ENCODE results near the gene SSPN. TPM values are rescaled to one million over a fixed set of nuclear protein-coding genes. Genes with fewer than 3 reads are reported as not detected.

SSPN gene
- polyA plus RNA-seq, 1 donor, result 13.0 TPM

DNA sequence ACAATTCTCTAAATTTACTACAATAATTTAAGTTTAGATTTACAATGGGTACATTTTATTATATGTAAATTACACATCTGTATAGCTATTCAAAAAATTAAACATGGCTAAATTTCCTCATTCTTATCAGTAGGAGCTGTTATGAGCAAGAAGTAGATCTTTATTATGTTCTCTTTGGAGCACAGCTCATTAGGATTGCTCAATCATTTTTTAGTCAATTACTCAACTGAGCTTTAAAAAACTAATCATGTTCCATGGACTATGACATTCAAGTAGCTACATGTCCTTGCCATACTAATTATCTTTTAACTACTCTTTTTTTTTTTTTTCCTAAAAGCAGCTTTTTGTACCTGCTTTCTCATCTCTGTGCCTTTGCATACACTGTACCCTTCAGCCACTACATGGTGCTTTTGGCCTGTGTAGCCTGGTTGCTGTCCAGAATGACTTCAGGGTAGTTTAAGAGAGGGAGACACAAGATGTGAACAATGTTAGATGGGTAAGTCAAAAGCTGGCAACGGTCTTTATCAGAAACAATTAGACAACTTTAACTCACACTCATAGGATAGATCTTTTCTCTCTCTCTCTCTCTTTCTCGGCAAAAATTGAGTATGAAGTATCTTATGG, 69.0 kb downstream of the SSPN start:
- no peak for DNase-seq

DNA sequence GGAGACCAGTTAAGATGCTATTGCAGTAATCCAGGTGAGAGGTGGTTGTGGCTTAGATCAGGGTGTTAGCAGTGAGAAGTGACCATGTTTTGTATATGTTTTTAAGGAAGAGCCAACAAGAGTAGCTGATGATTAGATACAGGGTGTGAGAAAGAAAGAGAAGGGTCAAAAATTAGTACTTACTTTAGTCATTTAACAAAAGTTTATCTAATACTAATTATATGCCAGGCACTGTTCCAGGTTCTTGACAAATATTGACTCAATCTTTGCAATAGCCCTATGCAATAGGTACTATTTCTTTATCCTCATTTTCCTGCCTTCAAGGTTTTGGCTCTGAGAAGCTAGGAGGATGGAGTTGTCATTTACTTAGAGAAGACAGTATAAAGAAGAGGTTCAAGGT, 70.2 kb downstream of the SSPN start:
- no peak for DNase-seq

DNA sequence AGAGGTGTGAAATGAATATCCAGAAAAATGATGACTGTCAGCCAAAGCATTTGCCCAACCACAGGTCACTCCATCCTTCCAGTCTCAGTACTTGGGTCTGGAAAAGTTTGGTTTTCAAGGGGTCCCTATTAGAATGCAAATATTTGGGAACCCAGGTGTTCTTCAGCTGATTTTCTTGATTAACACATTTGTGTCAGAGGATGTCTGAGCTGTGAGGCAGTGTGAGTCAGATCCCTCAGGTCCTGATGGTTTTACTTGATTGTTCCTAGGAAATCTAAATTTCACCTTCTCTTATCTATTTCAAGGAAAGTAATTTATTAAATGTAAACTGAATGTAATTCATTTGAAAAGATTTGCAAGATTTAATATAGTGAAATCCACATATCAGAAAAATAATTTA, 71.5 kb downstream of the SSPN start:
- DNase-seq, result no peak

DNA sequence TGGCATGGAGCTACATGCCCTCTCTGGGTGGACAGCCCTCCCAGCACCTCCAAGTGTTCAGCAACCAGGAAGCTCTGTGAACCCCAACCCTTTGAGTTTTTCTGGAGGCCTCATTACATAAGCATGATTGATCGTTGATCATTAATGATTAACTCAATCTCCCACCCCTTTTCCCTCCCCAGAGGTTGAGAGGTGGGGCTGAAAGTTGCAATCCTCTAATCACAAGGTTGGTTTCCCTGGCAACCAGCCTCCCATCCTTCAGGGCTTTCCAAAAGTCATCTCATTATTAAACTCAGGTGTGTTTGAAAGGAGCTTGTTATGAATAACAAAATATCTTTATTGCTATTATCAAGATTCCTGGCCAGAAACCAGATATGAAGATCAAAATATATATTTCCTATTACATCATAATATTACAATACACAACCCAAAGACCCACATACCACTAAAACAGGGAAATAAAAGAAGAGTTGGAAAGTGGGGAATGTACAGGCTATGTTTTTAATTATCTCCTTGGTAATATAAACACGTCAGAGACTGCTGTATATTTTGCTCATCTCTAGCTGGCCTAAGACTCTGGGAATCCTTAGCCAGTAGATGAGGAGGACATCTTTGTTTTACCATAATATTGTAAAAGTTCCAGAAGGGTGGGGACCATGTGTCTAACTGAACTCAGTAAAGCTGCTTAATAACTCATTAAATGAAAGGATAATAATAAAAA, 73.6 kb downstream of the SSPN start:
- DNase-seq, result no peak

DNA sequence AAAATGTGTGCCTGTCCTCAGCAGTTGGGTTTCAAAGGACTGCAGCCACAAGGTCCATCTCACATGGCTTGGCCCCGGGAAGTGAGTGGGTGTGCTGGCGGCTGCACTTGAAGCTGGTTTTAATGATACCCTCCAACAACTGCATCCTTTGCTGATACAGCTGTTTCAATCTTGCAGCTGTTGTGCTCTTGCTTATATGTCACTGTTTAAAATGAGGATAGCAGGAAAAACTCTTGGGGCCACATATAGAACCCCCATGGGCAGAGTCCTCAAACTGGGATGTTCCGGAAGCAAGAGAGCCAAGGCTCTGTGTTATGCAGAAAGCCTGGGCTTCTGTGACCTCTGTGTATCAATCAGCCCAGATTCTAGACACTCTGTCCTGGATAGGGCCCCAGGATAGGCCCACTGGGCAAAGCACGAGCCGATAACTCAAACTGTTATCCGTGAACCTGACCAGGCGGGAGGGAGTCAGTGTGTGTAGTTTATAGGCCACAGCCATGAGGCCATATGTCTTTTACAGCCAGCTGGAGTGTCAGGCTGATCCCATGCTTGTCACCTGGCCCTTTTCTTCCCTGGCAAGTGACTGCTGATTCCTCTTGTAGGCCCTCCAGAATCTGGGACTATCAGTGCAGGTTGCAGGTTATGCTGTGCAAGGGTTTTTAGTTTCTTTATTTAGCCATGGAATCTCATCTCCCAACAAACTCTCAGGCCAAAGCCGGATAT, 74.3 kb downstream of the SSPN start:
- no peak for DNase-seq

DNA sequence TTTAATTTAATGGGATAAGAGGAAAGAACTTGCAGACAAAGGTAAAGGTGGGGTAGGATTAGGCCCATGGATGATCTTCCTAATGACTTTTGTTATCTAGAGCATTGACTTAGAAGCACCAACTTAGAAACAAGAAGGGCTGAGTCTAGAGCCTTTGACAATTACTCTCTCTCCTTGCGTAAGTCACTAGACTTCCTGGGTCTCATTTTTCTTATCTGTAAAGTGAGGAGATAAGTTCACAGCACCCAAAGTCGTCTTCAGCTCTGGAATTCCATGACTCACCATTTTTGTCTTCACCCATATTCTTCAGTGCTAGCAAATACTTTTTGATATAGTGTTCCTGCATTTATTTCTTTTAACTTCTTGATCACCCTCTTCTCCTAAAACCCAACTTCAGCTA, 75.7 kb downstream of the SSPN start:
- no peak for DNase-seq

DNA sequence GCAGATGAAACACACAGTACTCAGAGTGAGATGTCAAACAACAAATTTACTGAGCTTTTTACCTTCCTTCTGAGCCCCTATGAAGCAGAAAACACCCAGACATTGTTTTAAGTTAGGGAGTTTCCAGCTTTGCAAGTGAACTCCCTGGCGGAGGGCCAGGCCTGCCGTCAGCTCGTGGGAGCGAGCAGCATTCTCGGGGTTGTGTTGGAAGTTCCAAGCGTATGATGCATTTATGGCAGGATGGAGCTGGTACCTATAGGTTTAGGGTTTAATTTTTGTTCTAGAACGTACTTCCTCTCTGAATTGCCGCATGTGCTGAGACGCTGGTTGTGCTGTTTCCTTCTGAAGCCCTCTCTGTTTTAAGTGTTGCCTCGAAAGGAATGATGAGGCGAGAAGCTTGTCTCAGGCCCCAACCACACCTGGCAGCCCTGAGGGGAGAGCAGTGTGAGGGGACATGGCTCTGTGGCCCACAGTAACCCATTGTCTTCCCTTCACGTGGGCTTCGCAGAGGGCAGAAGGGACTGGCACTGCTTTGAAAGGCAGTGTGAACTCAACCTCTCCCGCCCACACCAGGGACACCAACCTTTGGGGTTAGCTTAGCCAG, 76.6 kb downstream of the SSPN start:
- peak; percentile 68 for DNase-seq

DNA sequence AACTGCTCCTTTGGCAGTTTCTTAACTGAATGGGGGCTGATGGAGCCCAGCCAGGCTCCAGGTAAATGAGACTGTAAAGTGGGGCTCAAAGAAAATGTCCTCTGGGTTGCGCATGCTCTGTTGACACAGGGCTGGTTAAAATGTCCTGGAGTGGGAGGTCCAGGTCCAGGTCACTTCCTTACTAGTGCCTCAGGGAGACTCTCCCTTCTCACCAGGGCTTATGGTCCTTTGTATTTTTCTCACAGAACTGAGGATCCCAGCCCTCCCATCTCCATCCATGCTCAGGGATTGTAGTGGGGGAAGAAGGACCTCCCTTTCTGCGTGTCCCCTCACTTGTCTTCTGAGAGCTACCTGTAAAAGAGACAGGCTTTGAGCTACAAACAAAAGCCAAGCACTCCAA, 77.5 kb downstream of the SSPN start:
- no peak for DNase-seq

DNA sequence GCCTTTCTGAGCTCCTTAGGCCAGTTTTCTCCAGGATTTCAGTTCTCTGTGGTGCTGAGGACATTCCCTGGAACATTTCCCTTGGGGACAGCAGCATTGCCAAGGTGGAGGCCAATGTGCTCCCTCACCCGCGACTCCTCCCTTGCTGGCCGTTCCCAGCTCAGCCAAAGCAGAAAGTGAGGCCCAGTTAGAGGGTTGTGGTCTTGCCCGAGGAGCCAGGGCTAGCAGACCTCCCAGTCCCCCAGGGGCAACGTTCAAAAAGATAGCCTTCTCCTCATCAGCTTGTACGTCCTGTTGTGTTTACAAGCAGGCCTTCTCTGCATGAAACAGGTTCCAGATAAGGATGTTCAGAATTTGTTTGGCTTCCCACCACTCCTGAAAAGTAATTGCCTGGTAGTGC, 78.4 kb downstream of the SSPN start:
- DNase-seq, result no peak

DNA sequence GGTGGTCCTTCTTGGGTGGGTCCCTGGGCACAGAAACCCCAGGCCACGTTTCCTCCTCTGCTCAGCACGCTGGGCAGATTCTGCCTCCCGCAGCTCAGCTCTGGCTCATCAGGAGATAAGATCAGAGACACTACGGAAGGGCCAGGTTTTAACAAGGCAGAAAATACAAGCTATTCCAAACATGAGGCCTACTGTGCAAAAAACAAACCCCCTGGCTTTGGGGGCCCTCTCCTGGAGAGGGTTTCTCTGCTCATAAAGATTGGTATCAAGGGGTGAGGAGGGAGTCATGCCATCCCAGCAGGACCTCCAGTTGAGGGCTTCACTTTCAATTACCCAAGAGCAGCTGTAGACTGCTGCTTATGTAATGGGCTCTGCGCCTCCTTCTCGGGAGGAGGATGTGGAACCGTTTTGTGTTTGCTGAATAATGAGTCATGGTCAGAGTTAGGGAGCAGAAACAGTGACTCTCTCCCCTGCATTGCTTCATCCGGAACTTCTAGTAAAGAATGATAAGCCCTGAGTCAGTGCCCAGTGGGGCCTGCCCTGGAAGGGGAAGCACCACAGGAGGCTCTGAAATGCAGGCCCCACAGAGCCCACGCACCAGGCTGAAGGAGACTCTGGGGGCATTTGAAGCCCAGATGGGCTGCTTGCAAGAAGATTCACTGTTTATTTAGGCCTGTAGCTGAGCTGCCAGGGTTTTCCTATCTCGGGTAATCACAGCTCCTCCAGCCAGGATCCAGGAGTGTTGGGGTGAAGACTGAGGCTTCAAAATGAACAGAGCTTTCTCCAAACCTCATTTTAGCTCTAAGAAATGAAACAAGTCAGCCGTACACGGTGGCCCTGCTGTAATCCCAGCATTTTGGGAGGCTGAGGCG, 79.3 kb downstream of the SSPN start:
- DNase-seq, result no peak

DNA sequence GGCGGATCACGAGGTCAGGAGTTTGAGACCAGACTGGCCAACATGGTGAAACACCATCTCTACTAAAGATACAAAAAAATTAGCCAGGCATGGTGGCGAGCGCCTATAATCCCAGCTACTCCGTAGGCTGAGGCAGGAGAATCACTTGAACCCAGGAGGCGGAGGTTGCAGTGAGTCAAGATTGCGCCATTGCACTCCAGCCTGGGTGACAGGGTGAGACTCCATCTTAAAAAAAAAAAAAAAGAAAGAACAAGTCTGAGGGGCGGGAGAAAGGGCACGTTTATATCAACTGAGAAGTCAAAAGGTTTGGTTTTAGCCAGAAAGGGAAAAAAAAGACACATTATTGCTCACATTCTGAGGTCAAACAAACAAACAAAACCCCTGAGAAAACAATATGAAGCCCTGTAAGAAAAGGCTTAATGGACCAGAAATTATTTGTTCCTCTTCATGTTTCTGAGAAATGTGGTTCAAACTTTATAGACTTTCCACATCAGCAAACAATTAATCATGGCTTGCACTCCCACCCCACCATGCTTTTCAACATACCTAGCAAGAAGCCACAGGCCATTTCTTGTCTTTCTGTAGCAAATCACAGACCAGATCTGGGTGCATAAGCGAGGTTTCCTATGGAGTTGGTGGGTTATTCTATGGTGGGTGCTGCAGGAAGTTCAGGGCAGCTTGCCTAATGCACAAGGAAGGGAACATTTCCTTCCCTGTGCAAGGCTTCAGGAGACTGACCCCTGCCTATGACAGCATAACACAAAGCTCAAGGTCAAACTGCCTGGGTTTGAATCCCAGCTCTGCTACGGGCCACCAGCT, 80.1 kb downstream of the SSPN start:
- no peak for DNase-seq

DNA sequence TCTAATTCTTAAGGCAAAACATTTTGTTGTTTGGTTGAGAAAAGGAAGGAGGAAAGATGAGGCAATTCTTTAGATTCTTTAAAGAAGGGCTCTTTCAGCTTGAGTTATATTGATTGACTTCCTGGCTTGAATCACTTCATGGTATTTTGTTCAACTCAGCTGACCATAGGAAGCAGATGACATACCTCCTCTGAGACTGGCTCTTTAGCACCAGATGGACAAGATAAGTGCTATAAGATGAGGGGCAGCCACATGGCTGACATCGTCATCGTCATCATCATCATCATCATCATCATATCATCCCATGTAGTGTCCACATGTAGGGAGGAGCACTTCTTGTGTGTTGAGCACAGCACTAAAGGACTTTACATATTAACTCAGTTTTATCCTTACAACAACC, 81.3 kb downstream of the SSPN start:
- no peak for DNase-seq

DNA sequence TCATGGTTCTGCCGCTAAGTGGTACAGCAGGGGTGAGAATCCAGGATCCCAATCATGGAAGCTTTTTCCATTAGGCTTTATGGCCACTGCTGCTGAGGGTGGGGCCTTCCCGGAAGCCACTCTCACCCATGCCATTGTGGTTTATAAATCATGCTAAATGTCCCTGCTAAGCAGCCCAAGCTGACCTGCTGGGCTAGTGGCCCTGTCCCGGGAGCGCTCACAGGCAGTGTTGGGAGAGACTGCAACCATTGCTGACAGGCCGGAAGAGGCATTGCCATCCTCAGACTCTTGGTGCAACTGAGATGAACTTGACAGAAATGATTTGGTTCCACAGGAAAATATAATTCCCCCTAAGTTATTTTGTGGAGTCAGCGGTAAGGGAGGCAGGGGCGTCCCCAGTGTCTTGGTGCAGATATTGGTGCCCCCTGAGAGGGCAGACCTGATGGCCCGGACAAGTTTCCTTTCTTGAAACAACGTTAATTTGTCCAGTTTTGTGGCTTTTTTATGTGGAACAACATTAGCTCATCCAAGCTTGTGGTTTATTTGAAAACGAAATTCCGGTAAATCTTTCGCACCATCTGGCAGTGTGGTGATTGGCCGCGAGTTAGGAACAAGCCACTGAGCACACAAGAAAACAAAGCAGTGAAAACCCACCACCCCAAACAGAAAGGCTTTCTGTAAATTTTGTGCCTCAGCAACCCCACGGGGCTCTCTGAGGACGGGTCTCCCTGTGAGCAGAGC, 82.3 kb downstream of the SSPN start:
- no peak for DNase-seq

DNA sequence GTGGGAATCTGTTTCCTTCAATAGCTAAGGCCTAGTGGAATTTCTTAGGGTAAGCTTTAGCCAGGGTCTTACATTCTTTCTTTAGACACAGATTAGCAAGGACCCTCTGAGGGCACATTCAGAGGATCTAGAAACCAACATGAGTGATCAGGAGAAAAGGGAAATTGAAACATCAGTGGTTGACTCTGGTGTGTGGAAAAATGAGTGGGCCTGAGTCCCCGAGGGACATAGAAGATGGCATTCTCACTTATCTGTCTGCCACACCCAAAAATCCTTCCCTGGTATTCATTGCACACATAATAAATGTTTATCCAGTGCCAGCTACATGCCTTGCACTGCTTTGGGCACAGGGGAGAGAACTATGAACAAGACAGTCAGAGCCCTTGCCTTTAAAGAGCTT, 82.9 kb downstream of the SSPN start:
- no peak for DNase-seq

DNA sequence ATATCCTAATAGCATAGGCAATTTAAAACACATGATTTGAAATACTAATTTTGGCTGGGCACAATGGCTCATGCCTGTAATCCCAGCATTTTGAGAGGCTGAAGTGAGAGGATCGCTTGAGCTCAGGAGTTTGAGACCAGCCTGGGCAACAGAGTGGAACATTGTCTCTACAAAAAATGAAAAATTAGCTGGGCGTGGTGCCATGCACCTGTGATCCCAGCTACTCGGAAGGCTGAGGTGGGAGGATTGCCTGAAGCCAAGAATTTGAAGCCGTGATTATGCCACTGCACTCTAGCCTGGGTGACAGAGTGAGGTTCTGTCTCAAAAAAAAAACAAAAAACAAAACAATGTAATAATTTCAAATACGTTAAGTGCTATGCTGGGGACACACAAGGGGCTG, 83.3 kb downstream of the SSPN start:
- DNase-seq, result no peak

DNA sequence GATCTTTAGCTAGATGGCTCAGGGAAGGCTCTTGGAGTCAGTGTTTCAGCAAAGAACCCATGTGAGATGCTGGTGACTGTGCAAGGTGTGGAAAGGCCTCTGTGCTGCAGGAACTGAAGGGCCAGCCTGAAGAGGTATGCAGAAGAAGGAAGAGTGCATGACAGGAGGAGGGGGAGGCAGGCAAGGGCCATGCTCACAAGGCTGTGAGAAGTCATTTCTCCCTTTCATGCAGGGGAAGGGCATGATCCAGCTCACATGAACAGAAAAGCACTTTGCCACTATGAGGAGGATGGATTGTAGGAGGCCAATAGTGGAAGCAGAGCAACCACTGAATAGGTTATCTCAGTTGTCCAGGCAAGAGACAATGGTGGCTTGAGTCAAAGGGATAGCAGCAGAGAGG, 83.7 kb downstream of the SSPN start:
- DNase-seq, result no peak

DNA sequence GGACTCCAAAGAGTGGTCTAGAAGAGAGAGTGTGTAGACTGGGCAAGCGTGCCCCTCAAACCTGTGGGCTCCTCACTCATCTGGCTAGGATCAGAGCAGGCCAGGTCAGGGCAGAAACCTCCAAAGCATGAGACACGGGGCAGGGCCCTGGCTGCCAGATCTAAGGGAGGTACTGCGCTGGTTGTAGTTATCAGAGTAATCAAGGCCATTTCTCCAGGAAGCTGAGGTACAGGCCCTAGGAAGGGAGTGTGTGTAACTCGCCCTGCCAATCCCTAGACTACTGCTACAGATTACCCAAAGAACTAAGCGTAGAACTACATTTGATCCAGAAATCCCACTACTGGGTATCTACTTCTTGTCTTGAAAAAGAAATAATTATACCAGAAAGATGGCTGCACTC, 84.5 kb downstream of the SSPN start:
- no peak for DNase-seq

DNA sequence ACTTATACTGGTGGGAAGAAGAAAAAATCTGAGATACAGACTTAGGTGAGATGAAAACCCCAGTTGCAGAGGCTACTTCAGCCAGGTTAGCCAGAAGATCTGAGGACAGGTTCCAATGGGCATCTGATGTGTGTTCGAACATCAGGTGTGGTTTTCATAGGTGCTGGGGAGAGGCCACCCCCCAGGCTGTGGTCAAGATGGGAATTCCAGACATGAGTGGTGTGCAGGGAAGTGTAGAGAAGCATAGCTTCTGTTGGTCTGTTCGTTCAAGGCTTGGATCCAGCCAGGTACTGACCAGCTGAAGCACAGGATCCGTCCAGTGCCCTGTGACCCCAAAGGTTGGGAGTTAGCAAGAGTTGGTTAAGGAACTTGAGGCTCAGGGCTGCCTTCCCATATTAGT, 85.5 kb downstream of the SSPN start:
- no peak for DNase-seq

DNA sequence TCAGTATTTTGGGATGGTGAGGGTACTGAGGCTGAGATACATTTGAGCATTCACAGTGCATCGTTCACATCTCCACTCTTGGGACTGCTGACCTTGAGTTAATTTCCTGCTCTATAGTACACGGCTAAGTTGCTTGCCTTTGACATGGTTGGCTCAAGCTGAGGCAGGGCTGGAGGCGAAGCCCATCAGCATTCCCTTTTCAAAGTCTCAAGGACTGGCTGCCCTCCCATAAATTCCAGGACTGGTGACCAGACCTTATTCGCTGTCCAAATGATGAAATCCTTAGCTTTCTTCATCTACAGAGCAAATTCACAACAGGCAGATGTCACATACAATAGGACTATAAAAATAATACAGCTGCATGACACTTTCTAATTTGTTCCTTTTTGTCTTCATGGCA, 85.9 kb downstream of the SSPN start:
- no peak for DNase-seq

DNA sequence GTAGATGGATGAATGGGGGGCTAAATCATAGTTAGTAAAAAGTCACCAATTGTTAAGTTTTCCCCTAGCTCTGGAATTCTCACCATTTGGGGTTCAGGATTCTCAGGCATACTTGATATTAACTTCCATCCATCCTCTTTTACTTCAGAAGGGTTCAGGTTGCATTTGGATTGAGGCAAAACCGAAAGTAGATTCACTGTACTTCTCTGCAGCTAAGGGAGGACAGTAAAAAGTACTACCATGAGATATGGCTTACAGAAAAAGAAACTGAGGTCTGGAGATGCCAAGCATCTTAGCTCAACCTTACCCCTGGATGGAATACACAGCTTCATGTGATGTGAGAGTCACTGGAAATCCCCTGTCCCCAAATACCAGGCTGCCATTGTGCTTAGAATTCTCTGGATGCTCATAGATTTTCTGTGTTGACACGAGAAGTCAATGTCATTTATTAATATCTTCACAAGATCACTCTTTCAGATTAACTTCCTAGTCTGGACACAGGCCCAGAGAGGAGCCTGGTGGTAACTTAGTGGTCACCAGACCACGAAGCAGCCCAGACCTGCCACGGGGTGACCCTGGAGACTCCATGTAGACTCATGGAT, 87.1 kb downstream of the SSPN start:
- DNase-seq, result no peak
